Esophagus squamous epithelium (tissue), 5 donors: ENCODE results near the gene SNAP25. TPM values are rescaled to one million over a fixed set of nuclear protein-coding genes. Genes with fewer than 3 reads are reported as not detected.

ENCODE experiments used
- DNase-seq: peaks from one replicate; lab custom pipeline; 2025; lab: John Stamatoyannopoulos, UW
- H3K27ac ChIP-seq, 4 donors: fragments of 200-600 bp; sonication (generic); one replicate each; pipeline ENCODE4 v1.5.1; 2016 to 2019; ENCODE audit warnings: mild to moderate bottlenecking in 1 of 4
- H3K27me3 ChIP-seq, 4 donors: fragments of 200-600 bp; sonication (generic); 1 replicate in 3 of 4; 2 replicates in 1 of 4; pipeline versions ENCODE4 v1.5.1 to v1.6.0; 2017 to 2021; ENCODE audit warnings: antibody characterized with exemption in 1 of 4
- H3K36me3 ChIP-seq, 3 donors: fragments of 200-600 bp; sonication (generic); one replicate each; pipeline ENCODE4 v1.5.1; 2016 to 2019
- H3K4me1 ChIP-seq, 3 donors: fragments of 200-600 bp; sonication (generic); one replicate each; pipeline ENCODE4 v1.5.1; 2017 to 2019
- H3K4me3 ChIP-seq, 4 donors: fragments of 200-600 bp; sonication (generic); 1 replicate in 3 of 4; 2 replicates in 1 of 4; pipeline ENCODE4 v1.5.1; 2016 to 2019; ENCODE audit warnings: mild to moderate bottlenecking in 2 of 4, moderate library complexity in 1 of 4
- H3K9me3 ChIP-seq, 3 donors: fragments of 200-600 bp; sonication (generic); one replicate each; pipeline ENCODE4 v1.5.1; 2016 to 2019
- POLR2A ChIP-seq, 4 donors: fragments of 450-650 bp; IDR thresholded peaks; one replicate each; pipeline ENCODE4 v1.6.1; 2017; ENCODE audit warnings: antibody characterized with exemption in 4 of 4, mild to moderate bottlenecking in 4 of 4, moderate library complexity in 3 of 4
- WGBS, 2 donors: methylation state at CpG; one replicate each; pipeline ENCODE4 v1.1.5; 2018; 5-methylcytosine and 5-hydroxymethylcytosine counted together
- intact Hi-C: fragments of 100-400 bp; cut with DNase I; formaldehyde crosslinking; loops from one replicate; pipeline ENCODE4 v1.15.0; 2022
- total RNA-seq, 4 donors: library from RNA; depleted of rRNA; stranded (reverse); fragments of >200 nt; gene quantifications; one replicate each; pipeline ENCODE4 v1.1.0, GENCODE V29; 2016
- TF ChIP-seq, protein P1 (sequence below), 6 experiments: fragments of 450-650 bp in 4 of 6; fragments of 200-600 bp in 2 of 6; sonication (generic) in 2 of 6; IDR thresholded peaks; one replicate each; pipeline ENCODE4 v1.5.1; 2016 to 2019; ENCODE audit warnings: antibody characterized with exemption in 6 of 6, mild to moderate bottlenecking in 4 of 6, moderate library complexity in 4 of 6
- donor health status: DM: yes; HTN: yes; CAD: no.

Gene SNAP25
- total RNA-seq, 4 donors from 2014 or later, result 0.13 to 0.57 (median 0.15) TPM; not detected in 1

DNA sequence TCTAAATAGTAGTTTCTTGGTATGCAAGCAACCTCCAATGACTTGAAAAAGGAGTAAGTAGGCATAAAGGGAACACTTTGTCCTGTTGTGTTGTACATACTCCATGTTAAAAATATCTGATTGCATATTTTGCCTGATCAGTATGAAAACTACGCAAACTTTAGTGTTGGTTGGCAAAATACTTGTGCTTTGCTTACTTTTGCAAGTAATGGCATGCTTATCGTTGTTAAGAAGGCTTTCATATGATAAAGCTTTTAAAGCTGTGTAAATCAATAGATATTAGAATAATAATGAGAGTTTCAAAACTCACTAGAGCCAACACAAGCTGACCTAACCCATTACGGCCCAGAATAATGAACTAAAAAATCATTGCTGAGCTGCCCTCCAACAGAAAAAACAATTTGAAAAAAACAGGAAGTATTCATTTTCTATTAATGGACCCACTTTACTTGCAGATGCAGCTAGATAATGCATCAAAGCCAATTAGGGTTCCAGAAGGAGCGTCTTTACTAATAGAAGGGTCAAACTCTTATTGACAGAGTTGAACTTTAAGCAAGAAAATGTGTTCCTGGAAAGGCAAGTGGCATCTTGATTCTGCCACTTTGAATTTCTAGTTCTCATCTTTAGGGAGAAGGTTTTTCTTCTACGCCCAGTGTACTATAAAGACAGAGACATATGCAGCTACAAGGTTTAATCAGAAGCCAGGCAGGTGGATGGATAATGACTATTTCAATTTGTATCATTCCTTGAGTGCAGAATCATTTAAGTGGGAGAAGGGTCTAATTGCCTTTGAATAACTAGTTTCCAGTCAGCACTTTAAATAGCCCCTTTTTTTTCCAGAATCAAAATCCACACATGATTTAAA, 82.2 kb downstream of the SNAP25 start:
- Histone ChIP-seq H3K9me3 (no peaks in the 10 kb centered on the region), H3K4me3 (no peak overlapping the region), H3K27ac (no peak overlapping the region), H3K4me1 (no peaks in the 10 kb centered on the region), H3K27me3 (no peaks in the 10 kb centered on the region), H3K36me3 (no peaks in the 10 kb centered on the region)
- no peak for TF ChIP-seq POLR2A (IDR thresholded peaks at IDR 0.05)
- TF ChIP-seq, protein P1, sequence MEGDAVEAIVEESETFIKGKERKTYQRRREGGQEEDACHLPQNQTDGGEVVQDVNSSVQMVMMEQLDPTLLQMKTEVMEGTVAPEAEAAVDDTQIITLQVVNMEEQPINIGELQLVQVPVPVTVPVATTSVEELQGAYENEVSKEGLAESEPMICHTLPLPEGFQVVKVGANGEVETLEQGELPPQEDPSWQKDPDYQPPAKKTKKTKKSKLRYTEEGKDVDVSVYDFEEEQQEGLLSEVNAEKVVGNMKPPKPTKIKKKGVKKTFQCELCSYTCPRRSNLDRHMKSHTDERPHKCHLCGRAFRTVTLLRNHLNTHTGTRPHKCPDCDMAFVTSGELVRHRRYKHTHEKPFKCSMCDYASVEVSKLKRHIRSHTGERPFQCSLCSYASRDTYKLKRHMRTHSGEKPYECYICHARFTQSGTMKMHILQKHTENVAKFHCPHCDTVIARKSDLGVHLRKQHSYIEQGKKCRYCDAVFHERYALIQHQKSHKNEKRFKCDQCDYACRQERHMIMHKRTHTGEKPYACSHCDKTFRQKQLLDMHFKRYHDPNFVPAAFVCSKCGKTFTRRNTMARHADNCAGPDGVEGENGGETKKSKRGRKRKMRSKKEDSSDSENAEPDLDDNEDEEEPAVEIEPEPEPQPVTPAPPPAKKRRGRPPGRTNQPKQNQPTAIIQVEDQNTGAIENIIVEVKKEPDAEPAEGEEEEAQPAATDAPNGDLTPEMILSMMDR (IDR thresholded peaks at IDR 0.05), result no peak
- no peak for DNase-seq
- intact Hi-C loops, result no loop called here
- WGBS, 2 donors, result 43 to 48% methylated on average over 5 of the region's 5 CpGs

DNA sequence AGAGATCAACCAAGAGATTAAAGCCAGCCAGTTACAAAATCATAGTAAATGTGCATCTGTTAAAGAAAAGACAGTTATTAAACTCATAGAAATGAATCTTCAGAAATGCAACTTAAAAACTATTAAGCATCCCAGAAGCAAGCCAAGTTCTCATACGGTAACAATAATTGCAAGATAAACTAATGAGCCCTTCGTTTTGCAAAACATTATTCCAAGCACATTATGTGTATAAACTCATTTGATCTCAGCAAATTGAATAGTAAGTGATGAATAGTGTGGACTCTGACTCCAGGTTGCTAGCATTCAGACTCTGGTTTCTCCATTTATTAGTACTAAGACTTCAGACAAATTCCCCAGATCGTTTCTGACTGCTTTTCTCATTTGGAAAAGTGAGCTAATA, 85.2 kb downstream of the SNAP25 start:
- Histone ChIP-seq H3K4me3 (no peak overlapping the region), H3K9me3 (no peaks in the 10 kb centered on the region)
- 45 to 53% methylated on average over 3 of the region's 3 CpGs for WGBS, 2 donors

DNA sequence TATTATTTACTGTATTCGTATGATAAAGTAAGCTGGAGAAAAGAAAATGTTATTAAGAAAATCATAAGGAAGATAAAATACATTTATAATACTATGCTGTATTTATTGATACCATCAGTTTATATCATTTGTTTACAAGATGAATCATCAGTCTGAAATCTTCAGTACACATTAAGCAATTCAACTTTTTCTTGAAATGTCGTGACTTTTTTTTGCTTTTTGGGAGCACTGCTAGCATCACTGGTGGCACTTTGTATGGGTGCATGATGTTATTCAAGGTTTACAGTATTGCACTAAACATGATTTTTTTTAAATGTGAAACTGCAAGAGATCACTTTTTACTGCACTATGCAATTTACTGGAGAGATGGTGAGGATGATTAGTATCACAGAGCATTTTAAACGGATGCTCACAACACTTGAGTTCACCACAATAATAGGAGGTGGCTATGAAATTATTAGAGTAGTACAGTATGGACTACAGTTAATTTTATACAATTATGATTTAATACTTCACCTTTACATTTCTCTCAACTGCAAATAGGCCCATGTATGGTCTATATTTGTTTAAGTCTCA, 85.9 kb downstream of the SNAP25 start:
- H3K27me3 ChIP-seq, result no peaks in the 10 kb centered on the region
- 66 to 74% methylated on average over 3 of the region's 3 CpGs for WGBS, 2 donors
- intact Hi-C loops, result no loop called here

More for the DNA sequence above, 85.2 kb downstream of the SNAP25 start:
- TF ChIP-seq, protein P1 (IDR thresholded peaks at IDR 0.05), result no peak
- no peak for TF ChIP-seq POLR2A (IDR thresholded peaks at IDR 0.05)
- no peaks in the 10 kb centered on the region for H3K27me3 ChIP-seq
- no peaks in the 10 kb centered on the region for H3K36me3 ChIP-seq
- no peaks in the 10 kb centered on the region for H3K4me1 ChIP-seq
- H3K27ac ChIP-seq, result no peak overlapping the region
- intact Hi-C loops, result no loop called here
- no peak for DNase-seq

DNA sequence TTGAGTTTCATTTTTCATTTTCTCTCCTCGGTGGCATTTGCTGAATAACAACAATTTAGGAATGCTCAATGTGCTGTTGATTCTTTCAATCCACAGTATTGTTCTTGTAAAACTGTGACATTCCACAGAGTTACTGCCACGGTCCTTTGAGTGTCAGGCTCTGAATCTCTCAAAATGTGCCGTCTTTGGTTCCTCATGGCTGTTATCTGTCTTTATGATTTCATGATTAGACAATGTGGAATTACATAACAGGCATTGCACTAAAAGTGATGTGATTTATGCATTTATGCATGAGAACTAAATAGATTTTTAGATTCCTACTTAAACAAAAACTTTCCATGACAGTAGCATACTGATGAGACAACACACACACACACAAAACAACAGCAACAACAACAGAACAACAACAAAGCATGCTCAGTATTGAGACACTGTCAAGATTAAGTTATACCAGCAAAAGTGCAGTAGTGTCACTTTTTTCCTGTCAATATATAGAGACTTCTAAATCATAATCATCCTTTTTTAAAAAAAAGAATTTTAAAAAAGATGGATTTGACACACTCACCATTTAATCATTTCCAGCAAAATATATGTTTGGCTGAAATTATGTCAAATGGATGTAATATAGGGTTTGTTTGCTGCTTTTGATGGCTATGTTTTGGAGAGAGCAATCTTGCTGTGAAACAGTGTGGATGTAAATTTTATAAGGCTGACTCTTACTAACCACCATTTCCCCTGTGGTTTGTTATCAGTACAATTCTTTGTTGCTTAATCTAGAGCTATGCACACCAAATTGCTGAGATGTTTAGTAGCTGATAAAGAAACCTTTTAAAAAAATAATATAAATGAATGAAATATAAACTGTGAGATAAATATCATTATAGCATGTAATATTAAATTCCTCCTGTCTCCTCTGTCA, 88.1 kb downstream of the SNAP25 start:
- Histone ChIP-seq H3K4me1 (no peaks in the 10 kb centered on the region), H3K36me3 (no peaks in the 10 kb centered on the region), H3K27ac (no peak overlapping the region), H3K4me3 (no peak overlapping the region), H3K27me3 (peaks cover 0 to 7% (median 0%) of the 10 kb centered on the region in 4 donors), H3K9me3 (no peaks in the 10 kb centered on the region)
- TF ChIP-seq POLR2A (IDR thresholded peaks at IDR 0.05), result no peak
- TF ChIP-seq, protein P1 (IDR thresholded peaks at IDR 0.05), result no peak
- intact Hi-C loops, result no loop called here
- 19 to 29% methylated on average over 3 of the region's 3 CpGs for WGBS, 2 donors
- no peak for DNase-seq

More for the DNA sequence above, 85.9 kb downstream of the SNAP25 start:
- TF ChIP-seq, protein P1 (IDR thresholded peaks at IDR 0.05), result no peak
- no peak for TF ChIP-seq POLR2A (IDR thresholded peaks at IDR 0.05)
- Histone ChIP-seq H3K36me3 (no peaks in the 10 kb centered on the region), H3K9me3 (no peaks in the 10 kb centered on the region), H3K4me3 (no peak overlapping the region), H3K27ac (no peak overlapping the region), H3K4me1 (no peaks in the 10 kb centered on the region)
- no peak for DNase-seq
